ENCODE data around the gene CAMK1D.
A peak's percentile ranks its signal among the peaks of the same experiment; 100 is the strongest.

Gene CAMK1D

DNA sequence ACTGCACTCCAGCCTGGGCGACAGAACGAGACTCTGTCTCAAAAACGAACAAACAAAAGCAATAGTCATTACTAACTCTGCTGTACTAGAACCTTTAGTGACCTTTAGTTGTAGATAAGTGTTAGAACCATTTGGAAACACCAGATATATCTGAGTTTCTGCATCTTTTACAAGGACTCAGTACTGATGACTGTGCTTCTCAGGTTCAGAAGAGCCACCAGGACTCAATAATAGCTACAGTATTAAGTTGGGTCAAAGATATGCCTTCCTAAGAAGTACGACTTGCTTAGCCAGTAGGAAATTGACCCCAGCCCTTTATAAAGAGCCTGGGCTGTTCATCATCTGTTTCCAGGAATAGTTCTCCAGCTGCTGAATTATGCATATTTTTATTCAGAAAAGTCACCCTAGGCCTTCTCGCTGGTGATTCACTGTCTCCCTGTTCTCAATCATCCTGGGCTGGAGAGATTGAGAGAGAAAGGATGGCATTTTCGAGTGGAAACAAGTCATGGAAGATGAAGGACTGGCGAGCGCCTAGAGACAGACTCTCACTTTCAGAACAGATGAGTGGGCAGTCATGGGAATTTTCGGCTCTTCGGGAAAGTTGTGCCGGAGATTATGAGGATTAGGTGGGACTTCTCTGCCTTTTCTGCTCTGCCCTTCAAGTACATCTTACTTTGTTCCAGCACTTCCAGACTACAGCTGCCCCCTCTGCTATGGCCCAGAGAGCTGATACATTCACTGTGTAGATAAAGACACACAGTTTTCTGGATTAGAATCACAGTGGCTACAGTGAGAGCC, 336.1 kb downstream of the CAMK1D start:
- TF ChIP-seq, protein P1, sequence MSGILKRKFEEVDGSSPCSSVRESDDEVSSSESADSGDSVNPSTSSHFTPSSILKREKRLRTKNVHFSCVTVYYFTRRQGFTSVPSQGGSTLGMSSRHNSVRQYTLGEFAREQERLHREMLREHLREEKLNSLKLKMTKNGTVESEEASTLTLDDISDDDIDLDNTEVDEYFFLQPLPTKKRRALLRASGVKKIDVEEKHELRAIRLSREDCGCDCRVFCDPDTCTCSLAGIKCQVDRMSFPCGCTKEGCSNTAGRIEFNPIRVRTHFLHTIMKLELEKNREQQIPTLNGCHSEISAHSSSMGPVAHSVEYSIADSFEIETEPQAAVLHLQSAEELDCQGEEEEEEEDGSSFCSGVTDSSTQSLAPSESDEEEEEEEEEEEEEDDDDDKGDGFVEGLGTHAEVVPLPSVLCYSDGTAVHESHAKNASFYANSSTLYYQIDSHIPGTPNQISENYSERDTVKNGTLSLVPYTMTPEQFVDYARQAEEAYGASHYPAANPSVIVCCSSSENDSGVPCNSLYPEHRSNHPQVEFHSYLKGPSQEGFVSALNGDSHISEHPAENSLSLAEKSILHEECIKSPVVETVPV (CRISPR knock-in tag; IDR thresholded peaks at IDR 0.05), result no peak
- no peak for TF ChIP-seq ZFP30 (CRISPR knock-in tag; IDR thresholded peaks at IDR 0.05)
- TF ChIP-seq, protein P2, sequence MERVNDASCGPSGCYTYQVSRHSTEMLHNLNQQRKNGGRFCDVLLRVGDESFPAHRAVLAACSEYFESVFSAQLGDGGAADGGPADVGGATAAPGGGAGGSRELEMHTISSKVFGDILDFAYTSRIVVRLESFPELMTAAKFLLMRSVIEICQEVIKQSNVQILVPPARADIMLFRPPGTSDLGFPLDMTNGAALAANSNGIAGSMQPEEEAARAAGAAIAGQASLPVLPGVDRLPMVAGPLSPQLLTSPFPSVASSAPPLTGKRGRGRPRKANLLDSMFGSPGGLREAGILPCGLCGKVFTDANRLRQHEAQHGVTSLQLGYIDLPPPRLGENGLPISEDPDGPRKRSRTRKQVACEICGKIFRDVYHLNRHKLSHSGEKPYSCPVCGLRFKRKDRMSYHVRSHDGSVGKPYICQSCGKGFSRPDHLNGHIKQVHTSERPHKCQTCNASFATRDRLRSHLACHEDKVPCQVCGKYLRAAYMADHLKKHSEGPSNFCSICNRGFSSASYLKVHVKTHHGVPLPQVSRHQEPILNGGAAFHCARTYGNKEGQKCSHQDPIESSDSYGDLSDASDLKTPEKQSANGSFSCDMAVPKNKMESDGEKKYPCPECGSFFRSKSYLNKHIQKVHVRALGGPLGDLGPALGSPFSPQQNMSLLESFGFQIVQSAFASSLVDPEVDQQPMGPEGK (CRISPR knock-in tag; IDR thresholded peaks at IDR 0.05; ENCODE audit: borderline replicate concordance), result no peak
- TF ChIP-seq, protein P3, sequence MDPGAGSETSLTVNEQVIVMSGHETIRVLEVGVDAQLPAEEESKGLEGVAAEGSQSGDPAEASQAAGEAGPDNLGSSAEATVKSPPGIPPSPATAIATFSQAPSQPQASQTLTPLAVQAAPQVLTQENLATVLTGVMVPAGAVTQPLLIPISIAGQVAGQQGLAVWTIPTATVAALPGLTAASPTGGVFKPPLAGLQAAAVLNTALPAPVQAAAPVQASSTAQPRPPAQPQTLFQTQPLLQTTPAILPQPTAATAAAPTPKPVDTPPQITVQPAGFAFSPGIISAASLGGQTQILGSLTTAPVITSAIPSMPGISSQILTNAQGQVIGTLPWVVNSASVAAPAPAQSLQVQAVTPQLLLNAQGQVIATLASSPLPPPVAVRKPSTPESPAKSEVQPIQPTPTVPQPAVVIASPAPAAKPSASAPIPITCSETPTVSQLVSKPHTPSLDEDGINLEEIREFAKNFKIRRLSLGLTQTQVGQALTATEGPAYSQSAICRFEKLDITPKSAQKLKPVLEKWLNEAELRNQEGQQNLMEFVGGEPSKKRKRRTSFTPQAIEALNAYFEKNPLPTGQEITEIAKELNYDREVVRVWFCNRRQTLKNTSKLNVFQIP (CRISPR knock-in tag; IDR thresholded peaks at IDR 0.05; ENCODE audit: borderline replicate concordance, low read depth), result no peak
- peak; percentile 94 for ATAC-seq

DNA sequence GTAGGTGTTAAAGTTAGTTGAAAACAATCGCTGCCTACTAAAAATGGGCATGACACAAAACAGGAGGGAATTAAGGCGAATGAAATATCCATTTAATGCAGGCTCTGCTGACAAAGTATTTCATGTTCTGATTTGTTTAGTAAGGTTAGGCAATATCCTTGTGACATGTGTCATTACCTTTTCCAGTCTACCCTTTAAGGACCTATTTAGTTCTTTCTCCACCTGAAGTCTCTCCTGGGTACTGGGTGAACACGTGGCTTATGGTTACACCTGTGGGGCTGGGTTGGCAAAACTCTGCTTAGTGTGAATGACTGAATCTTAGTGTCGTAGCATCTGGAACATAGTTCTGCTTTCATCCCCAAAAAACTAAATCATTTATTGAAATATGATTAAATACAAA, 338.6 kb downstream of the CAMK1D start:
- TF ChIP-seq BACH2 (CRISPR knock-in tag; IDR thresholded peaks at IDR 0.05; ENCODE audit: borderline replicate concordance) (no peak), ZNF8 (CRISPR knock-in tag; IDR thresholded peaks at IDR 0.05) (no peak), ZFP30 (CRISPR knock-in tag; IDR thresholded peaks at IDR 0.05) (no peak)
- TF ChIP-seq, protein P4, sequence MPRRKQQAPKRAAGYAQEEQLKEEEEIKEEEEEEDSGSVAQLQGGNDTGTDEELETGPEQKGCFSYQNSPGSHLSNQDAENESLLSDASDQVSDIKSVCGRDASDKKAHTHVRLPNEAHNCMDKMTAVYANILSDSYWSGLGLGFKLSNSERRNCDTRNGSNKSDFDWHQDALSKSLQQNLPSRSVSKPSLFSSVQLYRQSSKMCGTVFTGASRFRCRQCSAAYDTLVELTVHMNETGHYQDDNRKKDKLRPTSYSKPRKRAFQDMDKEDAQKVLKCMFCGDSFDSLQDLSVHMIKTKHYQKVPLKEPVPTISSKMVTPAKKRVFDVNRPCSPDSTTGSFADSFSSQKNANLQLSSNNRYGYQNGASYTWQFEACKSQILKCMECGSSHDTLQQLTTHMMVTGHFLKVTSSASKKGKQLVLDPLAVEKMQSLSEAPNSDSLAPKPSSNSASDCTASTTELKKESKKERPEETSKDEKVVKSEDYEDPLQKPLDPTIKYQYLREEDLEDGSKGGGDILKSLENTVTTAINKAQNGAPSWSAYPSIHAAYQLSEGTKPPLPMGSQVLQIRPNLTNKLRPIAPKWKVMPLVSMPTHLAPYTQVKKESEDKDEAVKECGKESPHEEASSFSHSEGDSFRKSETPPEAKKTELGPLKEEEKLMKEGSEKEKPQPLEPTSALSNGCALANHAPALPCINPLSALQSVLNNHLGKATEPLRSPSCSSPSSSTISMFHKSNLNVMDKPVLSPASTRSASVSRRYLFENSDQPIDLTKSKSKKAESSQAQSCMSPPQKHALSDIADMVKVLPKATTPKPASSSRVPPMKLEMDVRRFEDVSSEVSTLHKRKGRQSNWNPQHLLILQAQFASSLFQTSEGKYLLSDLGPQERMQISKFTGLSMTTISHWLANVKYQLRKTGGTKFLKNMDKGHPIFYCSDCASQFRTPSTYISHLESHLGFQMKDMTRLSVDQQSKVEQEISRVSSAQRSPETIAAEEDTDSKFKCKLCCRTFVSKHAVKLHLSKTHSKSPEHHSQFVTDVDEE (CRISPR knock-in tag; IDR thresholded peaks at IDR 0.05), result no peak
- ATAC-seq, result no peak

DNA sequence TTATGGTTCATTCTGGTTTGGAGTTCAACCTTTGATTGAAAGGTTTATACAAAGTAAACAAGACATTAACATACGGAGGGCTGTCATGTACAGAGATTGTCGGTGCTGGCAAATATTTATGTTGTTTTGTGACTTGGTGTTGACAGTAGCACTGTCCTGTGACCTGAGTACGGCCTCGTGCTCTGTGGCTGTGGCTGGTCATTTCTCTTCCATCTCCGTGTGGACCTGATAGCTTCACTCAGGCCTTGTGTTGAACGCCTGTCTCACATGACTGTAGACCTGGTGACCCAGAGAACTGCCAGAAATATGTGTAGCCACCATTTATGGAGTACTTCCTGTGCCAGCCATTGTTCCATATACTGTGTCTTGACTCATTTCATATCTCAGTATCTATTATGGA, 340.5 kb downstream of the CAMK1D start:
- ATAC-seq, result no peak
- no peak for TF ChIP-seq SNAI2 (CRISPR knock-in tag; IDR thresholded peaks at IDR 0.05)
- no peak for TF ChIP-seq ZNF8 (CRISPR knock-in tag; IDR thresholded peaks at IDR 0.05)
- TF ChIP-seq ZC3H10 (CRISPR knock-in tag; IDR thresholded peaks at IDR 0.05), result no peak

DNA sequence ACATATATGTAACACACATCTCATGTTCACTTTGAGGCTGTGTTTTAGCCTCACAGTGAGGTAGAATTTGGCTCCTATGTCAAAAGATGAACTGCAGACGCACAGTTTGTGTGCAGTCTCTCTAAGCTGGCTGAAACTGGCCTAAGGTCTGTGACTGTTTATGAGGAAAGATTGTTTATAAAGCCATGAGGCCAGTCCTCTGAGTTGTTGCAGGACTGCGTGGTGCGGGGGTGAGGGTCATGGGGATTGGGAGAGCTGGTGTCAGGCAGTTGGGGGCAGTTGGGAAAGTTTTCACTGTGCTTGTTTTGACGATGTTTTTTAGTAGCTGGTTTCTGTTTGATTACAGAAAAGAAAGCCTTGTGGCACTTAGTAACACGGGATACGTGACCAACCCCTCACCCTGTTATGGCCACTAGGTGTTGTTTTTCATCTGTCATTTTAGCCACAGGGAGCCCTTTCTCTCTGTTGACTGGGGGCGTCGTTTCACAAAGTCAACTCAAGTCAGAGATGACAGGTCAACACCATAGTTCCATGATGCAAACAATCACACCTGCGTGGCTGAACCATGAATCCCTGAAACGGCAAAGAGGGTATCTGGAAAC, 341.3 kb downstream of the CAMK1D start:
- no peak for ATAC-seq
- TF ChIP-seq CSDC2 (CRISPR knock-in tag; IDR thresholded peaks at IDR 0.05), result no peak
- no peak for TF ChIP-seq ZFP30 (CRISPR knock-in tag; IDR thresholded peaks at IDR 0.05)
- no peak for TF ChIP-seq BACH2 (CRISPR knock-in tag; IDR thresholded peaks at IDR 0.05; ENCODE audit: borderline replicate concordance)
- TF ChIP-seq, protein P5, sequence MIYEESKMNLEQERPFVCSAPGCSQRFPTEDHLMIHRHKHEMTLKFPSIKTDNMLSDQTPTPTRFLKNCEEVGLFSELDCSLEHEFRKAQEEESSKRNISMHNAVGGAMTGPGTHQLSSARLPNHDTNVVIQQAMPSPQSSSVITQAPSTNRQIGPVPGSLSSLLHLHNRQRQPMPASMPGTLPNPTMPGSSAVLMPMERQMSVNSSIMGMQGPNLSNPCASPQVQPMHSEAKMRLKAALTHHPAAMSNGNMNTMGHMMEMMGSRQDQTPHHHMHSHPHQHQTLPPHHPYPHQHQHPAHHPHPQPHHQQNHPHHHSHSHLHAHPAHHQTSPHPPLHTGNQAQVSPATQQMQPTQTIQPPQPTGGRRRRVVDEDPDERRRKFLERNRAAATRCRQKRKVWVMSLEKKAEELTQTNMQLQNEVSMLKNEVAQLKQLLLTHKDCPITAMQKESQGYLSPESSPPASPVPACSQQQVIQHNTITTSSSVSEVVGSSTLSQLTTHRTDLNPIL (CRISPR knock-in tag; IDR thresholded peaks at IDR 0.05; ENCODE audit: low read depth), result no peak
- TF ChIP-seq ESRRG (CRISPR knock-in tag; IDR thresholded peaks at IDR 0.05), result no peak
- no peak for TF ChIP-seq PPARA (CRISPR knock-in tag; IDR thresholded peaks at IDR 0.05; ENCODE audit: borderline replicate concordance)
- TF ChIP-seq ZNF8 (CRISPR knock-in tag; IDR thresholded peaks at IDR 0.05), result no peak

DNA sequence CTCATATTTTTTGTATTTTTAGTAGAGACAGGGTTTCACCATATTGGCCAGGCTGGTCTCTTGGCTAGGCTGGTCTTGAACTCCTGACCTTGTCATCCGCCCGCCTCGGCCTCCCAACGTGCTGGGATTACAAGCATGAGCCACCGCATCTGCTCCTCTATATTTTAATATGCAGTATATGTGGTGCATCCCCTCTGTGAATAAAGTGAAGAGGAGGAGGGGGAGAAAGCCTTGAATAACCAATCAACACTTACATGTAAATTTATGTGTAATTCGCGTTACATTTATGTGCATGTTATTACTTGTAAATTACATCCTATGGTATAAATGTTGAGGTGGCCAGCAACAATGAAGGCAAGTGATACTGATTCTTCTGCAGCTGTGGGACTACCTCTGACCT, 342.2 kb downstream of the CAMK1D start:
- no peak for ATAC-seq
- no peak for TF ChIP-seq SNAI2 (CRISPR knock-in tag; IDR thresholded peaks at IDR 0.05)
- no peak for TF ChIP-seq TCF4 (CRISPR knock-in tag; IDR thresholded peaks at IDR 0.05; ENCODE audit: borderline replicate concordance)
- TF ChIP-seq ZNF565 (CRISPR knock-in tag; conservative IDR thresholded peaks at IDR 0.05; ENCODE audit: low read depth), result no peak
- no peak for TF ChIP-seq ESRRG (CRISPR knock-in tag; IDR thresholded peaks at IDR 0.05)
- TF ChIP-seq, protein P5 (CRISPR knock-in tag; IDR thresholded peaks at IDR 0.05; ENCODE audit: low read depth), result no peak
- TF ChIP-seq, protein P4 (CRISPR knock-in tag; IDR thresholded peaks at IDR 0.05), result no peak
- no peak for TF ChIP-seq ARNTL (CRISPR knock-in tag; IDR thresholded peaks at IDR 0.05; ENCODE audit: borderline replicate concordance, low read depth)
- TF ChIP-seq BACH2 (CRISPR knock-in tag; IDR thresholded peaks at IDR 0.05; ENCODE audit: borderline replicate concordance), result no peak
- TF ChIP-seq OSR1 (CRISPR knock-in tag; IDR thresholded peaks at IDR 0.05), result no peak
- TF ChIP-seq CSDC2 (CRISPR knock-in tag; IDR thresholded peaks at IDR 0.05), result no peak
- TF ChIP-seq GLIS3 (CRISPR knock-in tag; IDR thresholded peaks at IDR 0.05), result no peak
- no peak for TF ChIP-seq ZC3H10 (CRISPR knock-in tag; IDR thresholded peaks at IDR 0.05)

All from SK-N-SH treated with all-trans-retinoic acid at 6 μM for 48 hours (cell line).